MG63 (cell line): ENCODE measurements around the gene SYTL3. TPM values are rescaled to one million over a fixed set of nuclear protein-coding genes. Genes with fewer than 3 reads are reported as not detected.
A peak's percentile ranks its signal among the peaks of the same experiment; 100 is the strongest.
"Not testable (repeated sequence)": the region's sequence is repeated elsewhere in the genome, so short reads cannot be mapped to it uniquely, and the experiment has no call there.

Experiments used
- DNase-seq: peaks from one replicate; pipeline ENCODE4 v3.0.0-alpha.2; 2020
- H3K27me3 ChIP-seq: fragments of 250-450 bp; sonication (Bioruptor Pico); 2 replicates; pipeline ENCODE4 v1.5.1; 2020; ENCODE audit warnings: mild to moderate bottlenecking, moderate library complexity
- H3K36me3 ChIP-seq: fragments of 250-450 bp; sonication (Bioruptor Pico); 2 replicates; pipeline ENCODE4 v1.5.1; 2020; ENCODE audit warnings: mild to moderate bottlenecking, moderate library complexity
- H3K4me3 ChIP-seq: fragments of 250-450 bp; sonication (Bioruptor Pico); 2 replicates; pipeline ENCODE4 v1.5.1; 2020; ENCODE audit warnings: mild to moderate bottlenecking, moderate library complexity
- H3K9me3 ChIP-seq: fragments of 250-450 bp; sonication (Bioruptor Pico); 2 replicates; pipeline ENCODE4 v1.5.1; 2020; ENCODE audit warnings: mild to moderate bottlenecking, moderate library complexity
- total RNA-seq: library from RNA; depleted of rRNA; stranded (reverse); fragments of >200 nt; shearing (Covaris generic); gene quantifications from 2 replicates; pipeline ENCODE4 v1.2.3, GENCODE V29; 2014; ENCODE audit warnings: low replicate concordance

The SYTL3 gene
- total RNA-seq, 1 experiment from 2014 or later: 7.7 TPM

DNA sequence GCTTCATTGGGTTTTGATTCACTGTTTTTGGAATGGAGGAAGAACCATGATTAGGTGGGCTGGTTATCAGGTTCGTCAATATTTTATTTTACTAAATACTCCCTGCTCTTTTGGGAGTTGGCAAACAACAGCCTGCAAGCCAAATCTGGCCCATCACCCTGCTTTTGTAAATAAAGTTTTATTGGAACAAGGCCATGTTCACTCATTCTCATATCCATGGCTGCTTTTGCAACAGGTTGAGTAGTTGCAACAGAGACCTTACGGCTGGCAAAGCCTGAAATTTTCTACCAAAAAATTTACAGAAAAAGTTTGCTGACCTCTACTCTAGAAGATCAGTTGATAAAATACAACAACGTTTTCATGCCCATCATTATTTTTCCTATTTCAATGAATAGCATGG is 45.1 kb downstream of the SYTL3 start:
- Histone ChIP-seq H3K27me3 (no peaks in the 10 kb centered on the region), H3K36me3 (no peaks in the 10 kb centered on the region), H3K9me3 (no peaks in the 10 kb centered on the region), H3K4me3 (no peak overlapping the region)
- no peak for DNase-seq

DNA sequence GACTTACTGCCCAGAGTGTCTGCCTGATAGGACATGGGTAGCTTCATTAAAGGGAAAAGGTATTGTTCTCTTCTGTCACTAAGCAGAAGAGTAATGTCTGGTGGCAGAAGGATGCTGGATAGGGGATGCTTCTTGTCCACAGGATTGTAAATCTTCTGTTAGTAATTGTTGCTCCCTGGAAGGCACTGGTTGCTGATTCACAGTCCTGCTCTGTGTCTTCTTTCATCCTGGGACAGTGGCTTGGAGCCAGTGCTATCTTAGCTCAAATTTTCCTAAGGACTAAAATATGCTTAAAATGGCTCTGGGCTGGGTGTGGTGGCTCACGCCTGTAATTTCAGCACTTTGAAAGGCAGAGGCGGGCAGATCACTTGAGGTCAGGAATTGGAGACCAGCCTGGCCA is 48.0 kb downstream of the SYTL3 start:
- Histone ChIP-seq H3K27me3 (no peaks in the 10 kb centered on the region), H3K9me3 (no peaks in the 10 kb centered on the region), H3K36me3 (no peaks in the 10 kb centered on the region), H3K4me3 (no peak overlapping the region)
- DNase-seq: no peak

DNA sequence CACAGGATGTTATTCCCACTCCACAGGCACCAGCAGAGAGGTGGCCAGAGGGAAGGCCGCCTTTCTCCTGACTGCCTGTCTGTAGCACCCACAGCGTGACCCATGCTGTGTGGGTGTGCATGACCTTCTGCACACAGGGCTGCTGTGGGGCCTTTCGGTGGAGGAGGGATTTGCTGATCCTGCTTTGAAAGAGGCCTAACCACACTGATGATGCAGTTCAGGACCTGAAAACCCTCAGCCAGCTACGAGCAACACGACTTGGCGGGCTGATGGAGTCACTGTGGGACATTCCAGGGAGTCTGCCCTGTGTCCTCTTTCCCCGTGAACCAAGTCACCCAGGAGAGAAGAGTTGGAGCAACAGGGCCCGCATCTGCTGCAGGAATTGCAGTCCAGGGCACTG is 49.1 kb downstream of the SYTL3 start:
- no peak for DNase-seq

DNA sequence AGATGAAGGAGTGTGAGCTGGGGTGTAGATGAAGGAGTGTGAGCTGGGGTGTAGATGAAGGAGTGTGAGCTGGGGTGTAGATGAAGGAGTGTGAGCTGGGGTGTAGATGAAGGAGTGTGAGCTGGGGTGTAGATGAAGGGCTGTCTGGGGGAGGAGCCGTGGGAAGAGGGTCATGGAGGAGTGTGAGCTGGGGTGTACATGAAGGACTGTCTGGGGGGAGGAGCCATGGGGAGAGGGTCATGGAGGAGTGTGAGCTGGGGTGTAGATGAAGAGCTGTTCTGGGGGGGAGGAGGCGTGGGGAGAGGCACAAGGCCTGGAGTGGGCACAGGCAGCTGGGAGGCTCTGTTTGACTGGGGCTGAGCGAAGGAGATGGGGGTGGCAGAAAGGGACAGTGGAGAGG is 51.4 kb downstream of the SYTL3 start:
- not testable (repeated sequence) for H3K27me3 ChIP-seq, DNase-seq, H3K4me3 ChIP-seq, H3K36me3 ChIP-seq, H3K9me3 ChIP-seq

More for the DNA sequence above, 49.1 kb downstream of the SYTL3 start:
- Histone ChIP-seq H3K9me3 (no peaks in the 10 kb centered on the region), H3K36me3 (no peaks in the 10 kb centered on the region), H3K4me3 (no peak overlapping the region), H3K27me3 (no peaks in the 10 kb centered on the region)

DNA sequence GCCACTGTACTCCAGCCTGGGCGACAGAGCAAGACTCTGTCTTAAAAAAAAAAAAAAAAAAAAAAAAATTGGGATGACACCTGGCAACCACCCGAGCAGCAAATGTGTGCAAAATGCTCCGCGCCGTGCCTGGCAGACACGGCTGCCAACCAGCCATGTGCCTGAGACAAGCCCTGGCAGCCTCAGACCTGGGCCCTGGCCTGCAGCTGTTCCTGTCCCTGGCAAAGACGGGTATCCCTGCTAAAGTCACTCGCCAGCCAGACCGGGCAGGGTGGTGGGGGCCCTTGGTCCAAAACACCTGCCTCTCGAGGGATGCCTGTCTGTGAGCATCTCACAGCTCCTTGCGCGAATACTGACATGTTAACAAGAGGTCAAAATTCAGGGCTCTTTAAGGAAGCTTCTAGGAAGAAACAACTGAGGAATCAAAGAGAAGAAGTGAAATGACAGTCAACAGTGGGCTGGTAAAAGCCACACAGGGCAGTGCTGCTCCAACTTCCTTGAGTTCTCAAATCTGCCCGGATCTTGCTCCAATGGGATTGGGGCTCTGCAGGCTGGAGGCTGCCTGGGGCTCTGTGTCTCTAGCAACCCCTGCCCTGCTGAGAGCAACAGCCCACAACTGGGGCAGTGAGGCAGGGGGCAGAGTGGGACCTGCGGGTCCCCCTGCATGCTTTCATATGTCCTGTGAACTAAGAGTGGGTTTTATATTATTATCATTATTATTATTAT is 53.4 kb downstream of the SYTL3 start:
- H3K9me3 ChIP-seq: no peaks in the 10 kb centered on the region
- H3K36me3 ChIP-seq: no peaks in the 10 kb centered on the region
- no peak overlapping the region for H3K4me3 ChIP-seq
- H3K27me3 ChIP-seq: no peaks in the 10 kb centered on the region
- DNase-seq: no peak

DNA sequence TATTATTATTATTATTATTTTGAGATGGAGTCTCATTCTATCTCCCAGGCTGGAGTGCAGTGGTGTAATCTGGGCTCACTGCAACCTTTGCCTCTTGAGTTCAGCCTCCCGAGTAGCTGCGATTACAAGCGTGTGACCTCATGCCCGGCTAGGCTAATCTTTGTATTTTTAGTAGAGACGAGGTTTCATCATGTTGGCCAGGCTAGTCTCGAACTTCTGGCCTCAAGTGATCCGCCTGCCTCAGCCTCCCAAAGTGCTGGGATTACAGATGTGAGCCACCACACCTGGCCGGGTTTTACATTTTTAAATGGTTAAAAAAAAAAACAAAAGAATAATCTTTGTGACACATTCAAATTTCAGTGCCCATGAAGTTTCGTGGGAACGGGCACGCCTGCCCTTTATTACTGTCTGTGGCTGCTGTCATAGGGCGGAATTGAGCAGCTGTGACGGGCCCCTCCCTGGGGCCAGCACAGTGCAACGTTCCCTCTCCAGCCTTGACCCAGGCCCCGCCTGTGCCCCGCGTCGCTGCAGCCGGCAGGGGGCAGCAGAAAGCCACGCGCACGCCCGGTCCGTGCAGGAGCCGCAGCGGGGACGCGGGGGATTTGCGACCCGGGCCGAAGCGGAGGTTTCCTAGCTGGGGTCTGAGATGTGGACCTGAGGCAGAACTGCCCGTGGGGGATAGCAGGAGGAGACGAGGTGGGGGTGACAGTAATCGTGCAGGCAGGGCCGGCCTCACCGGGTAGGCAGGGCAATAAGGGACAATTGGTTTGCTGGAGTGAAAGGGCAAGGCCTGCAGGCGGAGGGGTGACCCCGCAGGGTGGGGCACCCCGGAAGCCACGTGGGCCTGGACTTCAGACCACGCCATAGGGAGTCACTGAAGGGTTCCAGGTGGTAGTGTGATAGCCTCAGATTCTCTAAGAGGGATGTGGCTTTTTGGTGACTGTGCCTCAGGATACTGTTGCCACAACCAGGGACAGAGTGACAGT is 54.3 kb downstream of the SYTL3 start:
- Histone ChIP-seq H3K27me3 (no peaks in the 10 kb centered on the region), H3K36me3 (no peaks in the 10 kb centered on the region), H3K9me3 (no peaks in the 10 kb centered on the region), H3K4me3 (peak overlapping the region; percentile 38)
- DNase-seq: peak; percentile 73

DNA sequence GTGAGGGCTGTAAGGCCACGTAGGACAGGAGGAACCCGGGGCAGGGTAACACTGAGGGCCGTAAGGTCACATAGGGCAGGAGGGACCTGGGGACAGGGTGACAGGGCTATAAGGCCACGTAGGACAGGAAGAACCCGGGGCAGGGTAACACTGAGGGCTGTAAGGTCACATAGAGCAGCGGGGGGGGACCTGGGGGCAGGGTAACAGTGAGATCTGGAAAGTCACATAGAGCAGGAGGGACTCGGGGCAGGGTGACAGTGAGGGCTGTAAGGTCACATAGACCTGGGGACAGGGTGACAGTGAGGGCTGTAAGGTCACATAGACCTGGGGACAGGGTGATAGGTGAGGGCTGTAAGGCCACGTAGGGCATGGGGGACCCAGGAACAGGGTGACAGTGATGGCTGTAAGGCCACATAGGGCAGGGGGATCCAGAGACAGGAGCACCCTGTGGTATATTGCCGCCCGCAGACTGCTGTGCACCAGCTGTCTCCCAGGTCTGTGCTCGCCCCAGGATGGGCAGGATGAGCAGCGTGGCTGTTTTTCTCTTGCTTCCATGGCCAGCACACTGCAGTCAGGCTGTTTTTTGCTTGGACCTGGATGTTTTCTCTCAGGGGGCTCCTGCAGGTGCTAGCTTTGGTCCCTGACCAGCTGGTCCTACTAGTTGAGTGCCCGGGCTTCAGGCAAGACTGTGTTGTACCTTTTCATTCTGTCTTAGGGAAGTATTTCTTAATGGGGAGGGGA is 55.7 kb downstream of the SYTL3 start:
- H3K27me3 ChIP-seq: no peaks in the 10 kb centered on the region
- H3K36me3 ChIP-seq: no peaks in the 10 kb centered on the region
- DNase-seq: no peak
- no peak overlapping the region for H3K4me3 ChIP-seq
- H3K9me3 ChIP-seq: no peaks in the 10 kb centered on the region

DNA sequence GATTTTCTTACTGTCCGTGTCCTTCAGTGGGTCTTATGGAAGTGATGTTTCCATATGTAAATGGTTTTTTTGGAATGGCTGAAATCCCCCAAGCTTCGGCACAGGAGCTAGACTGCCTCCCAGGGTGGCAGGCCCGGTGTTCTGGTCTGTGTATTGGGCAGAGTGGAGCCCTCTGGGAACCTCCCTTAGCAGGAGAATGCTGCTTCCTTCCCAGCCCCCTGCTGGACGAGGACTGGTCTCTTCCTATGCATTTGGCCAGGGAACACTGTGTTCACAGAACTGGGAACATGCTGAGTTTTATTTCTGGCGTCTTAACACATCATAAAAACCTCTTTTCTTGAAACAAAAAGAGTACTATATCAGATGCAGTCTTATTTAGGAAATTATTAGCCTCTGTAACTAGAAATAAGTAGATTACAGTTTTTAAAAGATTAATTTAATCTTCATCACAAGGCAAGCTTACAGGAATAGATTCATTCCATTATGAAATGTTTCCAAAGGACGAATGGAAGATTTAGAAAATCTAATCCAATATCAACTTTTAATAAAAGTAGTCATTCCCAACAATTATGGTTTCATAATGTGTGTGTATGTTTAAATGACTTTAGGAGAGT is 56.6 kb downstream of the SYTL3 start:
- Histone ChIP-seq H3K9me3 (no peaks in the 10 kb centered on the region), H3K36me3 (no peaks in the 10 kb centered on the region), H3K27me3 (no peaks in the 10 kb centered on the region), H3K4me3 (no peak overlapping the region)
- DNase-seq: peak; percentile 68

DNA sequence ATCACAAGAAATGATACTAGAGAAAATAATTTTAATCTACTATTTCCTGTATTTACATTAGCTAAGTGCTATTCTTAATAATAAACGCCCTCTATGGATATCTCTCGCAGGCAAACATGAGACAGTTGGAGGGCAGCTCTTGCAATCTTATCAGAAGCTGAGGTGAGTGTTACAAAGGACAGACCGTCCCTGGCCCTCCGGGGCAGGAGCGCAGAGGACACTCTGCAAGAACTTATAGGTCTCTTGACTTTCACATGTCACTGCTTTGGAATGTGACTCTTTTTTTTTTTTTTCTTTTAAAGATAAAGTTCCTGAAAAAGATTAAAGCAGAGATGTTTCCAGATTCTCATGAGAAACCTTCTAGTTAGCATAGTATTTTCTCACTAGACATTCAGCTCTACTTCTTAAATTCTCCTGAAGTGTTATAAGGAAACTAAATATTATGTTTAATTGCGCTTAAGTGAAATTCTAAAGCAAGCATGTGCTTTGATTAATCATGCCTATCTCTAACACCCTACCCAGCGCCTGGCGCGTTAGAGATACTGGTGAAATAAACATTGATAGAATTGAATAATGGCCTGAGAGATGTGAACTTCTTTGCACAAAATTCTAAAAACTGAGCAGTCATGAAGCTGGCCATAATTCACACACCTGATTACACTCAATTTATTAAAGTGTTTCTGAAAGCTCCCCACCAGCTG is 57.4 kb downstream of the SYTL3 start:
- Histone ChIP-seq H3K36me3 (no peaks in the 10 kb centered on the region), H3K9me3 (no peaks in the 10 kb centered on the region), H3K4me3 (no peak overlapping the region), H3K27me3 (no peaks in the 10 kb centered on the region)
- DNase-seq: no peak

DNA sequence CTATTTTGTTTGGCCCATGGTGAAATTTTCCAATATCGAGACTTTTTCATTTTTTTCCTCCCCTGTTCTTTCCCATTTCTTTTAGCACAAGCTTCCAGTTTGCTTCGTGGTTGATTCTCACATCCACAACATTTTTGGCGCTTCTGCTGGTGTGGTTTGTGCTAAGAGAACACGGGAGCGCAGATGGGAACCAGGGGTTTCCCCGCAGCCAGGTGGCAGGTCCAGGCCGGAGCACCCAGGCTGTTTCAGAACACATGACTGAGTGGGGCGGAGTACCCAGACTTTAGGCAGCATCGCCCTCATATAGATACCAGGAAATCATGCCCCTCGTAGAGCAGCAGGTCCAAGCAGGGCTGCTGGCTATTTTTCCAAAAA is 58.0 kb downstream of the SYTL3 start:
- DNase-seq: no peak
- H3K9me3 ChIP-seq: no peaks in the 10 kb centered on the region

DNA sequence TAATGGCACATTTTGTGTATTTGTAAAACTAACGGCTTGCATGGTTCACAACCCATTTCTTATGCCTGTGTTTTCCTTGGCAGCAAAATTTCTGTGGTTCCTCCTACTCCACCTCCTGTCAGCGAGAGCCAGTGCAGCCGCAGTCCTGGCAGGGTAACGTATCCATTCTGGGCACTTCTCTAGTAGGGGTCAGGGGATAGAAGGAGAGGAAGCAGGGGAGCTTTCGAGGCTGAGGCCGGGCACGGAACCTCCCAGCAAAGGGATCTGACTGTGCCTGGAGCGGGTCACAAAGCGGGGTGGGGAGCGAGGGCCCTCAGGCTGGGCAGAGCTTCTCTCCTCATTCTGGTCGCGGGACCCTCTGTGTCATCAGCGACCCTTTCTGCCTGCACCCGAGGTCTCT is 58.4 kb downstream of the SYTL3 start:
- Histone ChIP-seq H3K27me3 (no peaks in the 10 kb centered on the region), H3K9me3 (no peaks in the 10 kb centered on the region), H3K36me3 (no peaks in the 10 kb centered on the region), H3K4me3 (no peak overlapping the region)
- peak; percentile 58 for DNase-seq

More for the DNA sequence above, 58.0 kb downstream of the SYTL3 start:
- Histone ChIP-seq H3K36me3 (no peaks in the 10 kb centered on the region), H3K27me3 (no peaks in the 10 kb centered on the region), H3K4me3 (no peak overlapping the region)

DNA sequence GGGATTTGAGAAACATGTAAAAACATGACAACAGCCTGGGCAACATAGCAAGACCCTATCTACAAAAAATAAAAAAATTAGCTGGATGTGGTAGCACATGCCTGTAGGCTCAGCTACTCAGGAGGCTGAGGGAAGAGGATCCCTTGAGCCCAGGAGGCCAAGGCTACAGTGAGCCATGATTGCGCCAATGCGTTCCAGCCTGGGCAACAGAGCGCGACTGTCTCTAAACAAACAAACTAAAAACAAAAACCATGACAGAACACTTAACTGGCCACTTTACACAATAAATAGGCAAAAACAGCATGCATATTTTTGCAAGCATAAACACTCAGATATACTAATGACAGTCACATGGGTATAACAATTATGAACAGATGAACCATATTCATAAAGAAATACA is 60.0 kb downstream of the SYTL3 start:
- Histone ChIP-seq H3K36me3 (no peaks in the 10 kb centered on the region), H3K9me3 (no peaks in the 10 kb centered on the region), H3K27me3 (no peaks in the 10 kb centered on the region), H3K4me3 (no peak overlapping the region)
- no peak for DNase-seq

DNA sequence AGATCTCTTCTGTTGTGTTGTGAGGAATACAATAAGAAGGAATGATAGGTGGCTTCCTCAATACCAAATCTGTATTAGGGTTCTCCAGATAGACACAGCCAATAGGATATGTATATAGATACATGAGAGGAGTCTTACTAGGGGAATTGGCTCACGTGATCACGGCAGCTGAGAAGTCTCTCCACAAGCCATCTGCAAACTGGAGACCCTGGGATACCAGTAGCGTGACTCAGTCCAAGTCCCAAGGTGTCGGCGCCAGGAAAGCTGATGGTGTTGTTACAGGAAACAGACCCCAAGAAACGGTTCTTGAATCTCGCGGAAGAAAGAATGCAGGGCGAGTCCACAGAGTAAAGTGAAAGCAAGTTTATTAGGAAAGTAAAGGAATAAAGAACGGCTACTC is 61.4 kb downstream of the SYTL3 start:
- no peaks in the 10 kb centered on the region for H3K27me3 ChIP-seq
- no peaks in the 10 kb centered on the region for H3K9me3 ChIP-seq
- H3K4me3 ChIP-seq: no peak overlapping the region
- no peak for DNase-seq
- H3K36me3 ChIP-seq: no peaks in the 10 kb centered on the region

DNA sequence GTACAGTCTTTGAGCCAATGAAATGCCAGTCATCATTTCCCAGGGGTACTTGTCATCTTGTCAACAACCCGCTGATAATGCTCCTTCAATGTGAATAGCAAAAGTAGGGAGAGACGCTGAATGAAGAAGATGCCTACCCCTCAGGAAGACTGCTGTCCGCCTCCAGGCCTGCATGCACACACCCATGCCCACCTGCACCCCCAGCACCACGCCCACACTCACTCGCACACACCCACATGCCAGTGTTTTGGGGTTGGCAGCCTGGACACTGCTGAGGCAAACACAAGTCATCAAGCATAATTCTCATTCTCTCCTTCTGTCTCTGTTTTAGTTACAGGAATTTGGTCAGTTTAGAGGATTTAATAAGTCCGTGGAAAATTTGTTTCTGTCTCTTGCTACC is 63.6 kb downstream of the SYTL3 start:
- no peak for DNase-seq
- no peaks in the 10 kb centered on the region for H3K36me3 ChIP-seq
- H3K27me3 ChIP-seq: no peaks in the 10 kb centered on the region
- no peaks in the 10 kb centered on the region for H3K9me3 ChIP-seq
- no peak overlapping the region for H3K4me3 ChIP-seq

DNA sequence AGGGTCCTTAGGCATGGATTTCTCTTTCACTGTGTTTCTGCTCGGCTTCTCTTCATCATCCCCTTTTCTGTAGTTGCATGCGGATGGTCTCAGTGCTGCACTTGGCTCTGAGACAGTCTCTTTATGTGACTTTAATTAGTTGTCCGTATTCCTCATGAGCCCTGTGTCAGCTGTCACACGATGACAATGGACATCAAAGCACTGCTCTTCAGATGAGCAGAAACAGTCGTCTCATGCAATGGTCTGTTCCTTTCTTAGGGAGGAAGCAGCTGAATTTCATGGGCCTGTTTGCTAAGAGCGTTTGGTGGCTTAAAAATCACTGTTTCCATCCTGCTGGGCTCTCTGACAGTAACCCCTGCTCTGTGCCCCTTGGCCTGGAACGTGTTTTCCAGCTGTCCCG is 64.9 kb downstream of the SYTL3 start:
- Histone ChIP-seq H3K4me3 (no peak overlapping the region), H3K27me3 (no peaks in the 10 kb centered on the region), H3K36me3 (no peaks in the 10 kb centered on the region), H3K9me3 (no peaks in the 10 kb centered on the region)
- no peak for DNase-seq
